SK-N-SH treated with all-trans-retinoic acid at 6 μM for 48 hours (cell line): ENCODE data around the gene ERC1.
"Not testable (repeated sequence)": the region's sequence is repeated elsewhere in the genome, so short reads cannot be mapped to it uniquely, and the experiment has no call there.

ENCODE experiments used
- ATAC-seq: fragments of 200-7000 bp; cut with Tn5 transposase; 3 replicates; pipeline ENCODE4 v1.9.1; 2020; ENCODE audit warnings: mild to moderate bottlenecking, moderate library complexity
- ARNTL ChIP-seq: fragments of 450-650 bp; formaldehyde crosslinking; IDR thresholded peaks from 2 replicates; pipeline ENCODE4 v1.5.0; 2020; ENCODE audit warnings: low read depth, mild to moderate bottlenecking, moderate library complexity, borderline replicate concordance
- BACH2 ChIP-seq: fragments of 250-450 bp; sonication (Bioruptor Pico); IDR thresholded peaks from 2 replicates; pipeline ENCODE4 v1.9.0; 2021; ENCODE audit warnings: mild to moderate bottlenecking, borderline replicate concordance
- CSDC2 ChIP-seq: fragments of 250-450 bp; sonication (Bioruptor Pico); IDR thresholded peaks from 2 replicates; pipeline ENCODE4 v1.5.0; 2020; ENCODE audit warnings: mild to moderate bottlenecking, moderate library complexity
- ESRRG ChIP-seq: fragments of 250-450 bp; sonication (Bioruptor Pico); IDR thresholded peaks from 2 replicates; pipeline ENCODE4 v1.6.1; 2021; ENCODE audit warnings: mild to moderate bottlenecking
- GLIS3 ChIP-seq: fragments of 250-450 bp; sonication (Bioruptor Pico); IDR thresholded peaks from 2 replicates; pipeline ENCODE4 v1.5.0; 2020; ENCODE audit warnings: mild to moderate bottlenecking, moderate library complexity
- ISL1 ChIP-seq: fragments of 250-450 bp; sonication (Bioruptor Pico); IDR thresholded peaks from 2 replicates; pipeline ENCODE4 v2.1.2; 2022; ENCODE audit warnings: mild to moderate bottlenecking, moderate library complexity
- OSR1 ChIP-seq: fragments of 250-450 bp; sonication (Bioruptor Pico); IDR thresholded peaks from 2 replicates; pipeline ENCODE4 v1.8.0; 2022; ENCODE audit warnings: moderate library complexity, mild to moderate bottlenecking, inconsistent platforms
- RARB ChIP-seq: fragments of 250-450 bp; sonication (Bioruptor Pico); IDR thresholded peaks from 2 replicates; pipeline ENCODE4 v1.8.0; 2021; ENCODE audit warnings: mild to moderate bottlenecking, moderate library complexity
- SNAI2 ChIP-seq: fragments of 250-450 bp; sonication (Bioruptor Pico); IDR thresholded peaks from 2 replicates; pipeline ENCODE4 v1.5.0; 2020; ENCODE audit warnings: mild to moderate bottlenecking, moderate library complexity
- TCF4 ChIP-seq: fragments of 250-450 bp; sonication (Bioruptor Pico); IDR thresholded peaks from 2 replicates; pipeline ENCODE4 v1.8.0; 2021; ENCODE audit warnings: mild to moderate bottlenecking, moderate library complexity, borderline replicate concordance
- TOX ChIP-seq: fragments of 250-450 bp; sonication (Bioruptor Pico); IDR thresholded peaks from 2 replicates; pipeline ENCODE4 v1.8.0; 2021; ENCODE audit warnings: mild to moderate bottlenecking, moderate library complexity, borderline replicate concordance
- ZC3H10 ChIP-seq: fragments of 250-450 bp; sonication (Bioruptor Pico); IDR thresholded peaks from 2 replicates; pipeline ENCODE4 v1.5.1; 2021; ENCODE audit warnings: mild to moderate bottlenecking, moderate library complexity
- ZFP3 ChIP-seq: fragments of 250-450 bp; sonication (Bioruptor Pico); IDR thresholded peaks from 2 replicates; pipeline ENCODE4 v1.5.0; 2020; ENCODE audit warnings: mild to moderate bottlenecking, moderate library complexity
- ZNF565 ChIP-seq: fragments of 450-650 bp; formaldehyde crosslinking; conservative IDR thresholded peaks from 2 replicates; pipeline ENCODE4 v1.5.0; 2020; ENCODE audit warnings: low read depth, mild to moderate bottlenecking, moderate library complexity
- ZNF70 ChIP-seq: fragments of 450-650 bp; formaldehyde crosslinking; IDR thresholded peaks from 2 replicates; pipeline ENCODE4 v1.5.0; 2020; ENCODE audit warnings: mild to moderate bottlenecking, moderate library complexity
- TF ChIP-seq, protein P1 (sequence below): fragments of 250-450 bp; sonication (Bioruptor Pico); IDR thresholded peaks from 2 replicates; pipeline ENCODE4 v1.8.0; 2020; ENCODE audit warnings: mild to moderate bottlenecking, moderate library complexity, borderline replicate concordance
- TF ChIP-seq, protein P2 (sequence below): fragments of 250-450 bp; sonication (Bioruptor Pico); IDR thresholded peaks from 2 replicates; pipeline ENCODE4 v1.5.1; 2021; ENCODE audit warnings: mild to moderate bottlenecking, moderate library complexity
- TF ChIP-seq, protein P3 (sequence below): fragments of 250-450 bp; sonication (Bioruptor Pico); IDR thresholded peaks from 2 replicates; pipeline ENCODE4 v1.5.0; 2020; ENCODE audit warnings: mild to moderate bottlenecking, moderate library complexity
- TF ChIP-seq, protein P4 (sequence below): fragments of 250-450 bp; sonication (Bioruptor Pico); IDR thresholded peaks from 2 replicates; pipeline ENCODE4 v1.5.1; 2020; ENCODE audit warnings: low read depth, mild to moderate bottlenecking, moderate library complexity
- TF ChIP-seq, protein P5 (sequence below): fragments of 250-450 bp; sonication (Bioruptor Pico); IDR thresholded peaks from 2 replicates; pipeline ENCODE4 v1.8.0; 2021; ENCODE audit warnings: low read depth, mild to moderate bottlenecking, moderate library complexity, borderline replicate concordance

The ERC1 gene

DNA sequence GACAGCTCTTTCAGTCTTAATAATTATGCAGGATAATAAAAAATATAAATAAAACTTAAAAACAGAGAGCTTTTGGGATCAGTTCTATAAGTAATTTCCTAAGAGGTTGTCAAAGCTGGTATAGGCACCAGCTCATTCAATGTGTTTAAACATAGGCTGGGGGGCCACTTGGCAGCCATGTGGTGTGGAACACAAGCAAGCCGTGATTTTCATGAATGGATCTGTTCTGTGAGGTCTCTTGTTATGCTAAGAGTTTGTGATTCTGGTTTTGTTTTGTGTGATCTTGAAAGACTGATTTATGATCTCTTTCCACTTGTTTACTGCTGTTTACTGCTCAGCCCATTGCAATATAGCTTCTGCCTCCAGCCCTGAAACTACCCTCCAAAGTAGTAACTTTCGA lies 362.4 kb downstream of the ERC1 start:
- TF ChIP-seq, protein P1, sequence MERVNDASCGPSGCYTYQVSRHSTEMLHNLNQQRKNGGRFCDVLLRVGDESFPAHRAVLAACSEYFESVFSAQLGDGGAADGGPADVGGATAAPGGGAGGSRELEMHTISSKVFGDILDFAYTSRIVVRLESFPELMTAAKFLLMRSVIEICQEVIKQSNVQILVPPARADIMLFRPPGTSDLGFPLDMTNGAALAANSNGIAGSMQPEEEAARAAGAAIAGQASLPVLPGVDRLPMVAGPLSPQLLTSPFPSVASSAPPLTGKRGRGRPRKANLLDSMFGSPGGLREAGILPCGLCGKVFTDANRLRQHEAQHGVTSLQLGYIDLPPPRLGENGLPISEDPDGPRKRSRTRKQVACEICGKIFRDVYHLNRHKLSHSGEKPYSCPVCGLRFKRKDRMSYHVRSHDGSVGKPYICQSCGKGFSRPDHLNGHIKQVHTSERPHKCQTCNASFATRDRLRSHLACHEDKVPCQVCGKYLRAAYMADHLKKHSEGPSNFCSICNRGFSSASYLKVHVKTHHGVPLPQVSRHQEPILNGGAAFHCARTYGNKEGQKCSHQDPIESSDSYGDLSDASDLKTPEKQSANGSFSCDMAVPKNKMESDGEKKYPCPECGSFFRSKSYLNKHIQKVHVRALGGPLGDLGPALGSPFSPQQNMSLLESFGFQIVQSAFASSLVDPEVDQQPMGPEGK (CRISPR knock-in tag): no peak
- TF ChIP-seq BACH2 (CRISPR knock-in tag): no peak
- TF ChIP-seq ZC3H10: no peak
- TF ChIP-seq, protein P2, sequence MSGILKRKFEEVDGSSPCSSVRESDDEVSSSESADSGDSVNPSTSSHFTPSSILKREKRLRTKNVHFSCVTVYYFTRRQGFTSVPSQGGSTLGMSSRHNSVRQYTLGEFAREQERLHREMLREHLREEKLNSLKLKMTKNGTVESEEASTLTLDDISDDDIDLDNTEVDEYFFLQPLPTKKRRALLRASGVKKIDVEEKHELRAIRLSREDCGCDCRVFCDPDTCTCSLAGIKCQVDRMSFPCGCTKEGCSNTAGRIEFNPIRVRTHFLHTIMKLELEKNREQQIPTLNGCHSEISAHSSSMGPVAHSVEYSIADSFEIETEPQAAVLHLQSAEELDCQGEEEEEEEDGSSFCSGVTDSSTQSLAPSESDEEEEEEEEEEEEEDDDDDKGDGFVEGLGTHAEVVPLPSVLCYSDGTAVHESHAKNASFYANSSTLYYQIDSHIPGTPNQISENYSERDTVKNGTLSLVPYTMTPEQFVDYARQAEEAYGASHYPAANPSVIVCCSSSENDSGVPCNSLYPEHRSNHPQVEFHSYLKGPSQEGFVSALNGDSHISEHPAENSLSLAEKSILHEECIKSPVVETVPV: no peak
- TF ChIP-seq SNAI2 (CRISPR knock-in tag): no peak
- no peak for TF ChIP-seq ISL1 (CRISPR knock-in tag)
- TF ChIP-seq OSR1 (CRISPR knock-in tag): no peak
- TF ChIP-seq ZNF565: no peak
- no peak for TF ChIP-seq TCF4 (CRISPR knock-in tag)
- no peak for TF ChIP-seq ESRRG (CRISPR knock-in tag)
- TF ChIP-seq, protein P3, sequence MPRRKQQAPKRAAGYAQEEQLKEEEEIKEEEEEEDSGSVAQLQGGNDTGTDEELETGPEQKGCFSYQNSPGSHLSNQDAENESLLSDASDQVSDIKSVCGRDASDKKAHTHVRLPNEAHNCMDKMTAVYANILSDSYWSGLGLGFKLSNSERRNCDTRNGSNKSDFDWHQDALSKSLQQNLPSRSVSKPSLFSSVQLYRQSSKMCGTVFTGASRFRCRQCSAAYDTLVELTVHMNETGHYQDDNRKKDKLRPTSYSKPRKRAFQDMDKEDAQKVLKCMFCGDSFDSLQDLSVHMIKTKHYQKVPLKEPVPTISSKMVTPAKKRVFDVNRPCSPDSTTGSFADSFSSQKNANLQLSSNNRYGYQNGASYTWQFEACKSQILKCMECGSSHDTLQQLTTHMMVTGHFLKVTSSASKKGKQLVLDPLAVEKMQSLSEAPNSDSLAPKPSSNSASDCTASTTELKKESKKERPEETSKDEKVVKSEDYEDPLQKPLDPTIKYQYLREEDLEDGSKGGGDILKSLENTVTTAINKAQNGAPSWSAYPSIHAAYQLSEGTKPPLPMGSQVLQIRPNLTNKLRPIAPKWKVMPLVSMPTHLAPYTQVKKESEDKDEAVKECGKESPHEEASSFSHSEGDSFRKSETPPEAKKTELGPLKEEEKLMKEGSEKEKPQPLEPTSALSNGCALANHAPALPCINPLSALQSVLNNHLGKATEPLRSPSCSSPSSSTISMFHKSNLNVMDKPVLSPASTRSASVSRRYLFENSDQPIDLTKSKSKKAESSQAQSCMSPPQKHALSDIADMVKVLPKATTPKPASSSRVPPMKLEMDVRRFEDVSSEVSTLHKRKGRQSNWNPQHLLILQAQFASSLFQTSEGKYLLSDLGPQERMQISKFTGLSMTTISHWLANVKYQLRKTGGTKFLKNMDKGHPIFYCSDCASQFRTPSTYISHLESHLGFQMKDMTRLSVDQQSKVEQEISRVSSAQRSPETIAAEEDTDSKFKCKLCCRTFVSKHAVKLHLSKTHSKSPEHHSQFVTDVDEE (CRISPR knock-in tag): no peak
- TF ChIP-seq, protein P4, sequence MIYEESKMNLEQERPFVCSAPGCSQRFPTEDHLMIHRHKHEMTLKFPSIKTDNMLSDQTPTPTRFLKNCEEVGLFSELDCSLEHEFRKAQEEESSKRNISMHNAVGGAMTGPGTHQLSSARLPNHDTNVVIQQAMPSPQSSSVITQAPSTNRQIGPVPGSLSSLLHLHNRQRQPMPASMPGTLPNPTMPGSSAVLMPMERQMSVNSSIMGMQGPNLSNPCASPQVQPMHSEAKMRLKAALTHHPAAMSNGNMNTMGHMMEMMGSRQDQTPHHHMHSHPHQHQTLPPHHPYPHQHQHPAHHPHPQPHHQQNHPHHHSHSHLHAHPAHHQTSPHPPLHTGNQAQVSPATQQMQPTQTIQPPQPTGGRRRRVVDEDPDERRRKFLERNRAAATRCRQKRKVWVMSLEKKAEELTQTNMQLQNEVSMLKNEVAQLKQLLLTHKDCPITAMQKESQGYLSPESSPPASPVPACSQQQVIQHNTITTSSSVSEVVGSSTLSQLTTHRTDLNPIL (CRISPR knock-in tag): no peak
- no peak for TF ChIP-seq ZNF70 (CRISPR knock-in tag)
- no peak for TF ChIP-seq RARB
- no peak for TF ChIP-seq ZFP3 (CRISPR knock-in tag)
- TF ChIP-seq, protein P5, sequence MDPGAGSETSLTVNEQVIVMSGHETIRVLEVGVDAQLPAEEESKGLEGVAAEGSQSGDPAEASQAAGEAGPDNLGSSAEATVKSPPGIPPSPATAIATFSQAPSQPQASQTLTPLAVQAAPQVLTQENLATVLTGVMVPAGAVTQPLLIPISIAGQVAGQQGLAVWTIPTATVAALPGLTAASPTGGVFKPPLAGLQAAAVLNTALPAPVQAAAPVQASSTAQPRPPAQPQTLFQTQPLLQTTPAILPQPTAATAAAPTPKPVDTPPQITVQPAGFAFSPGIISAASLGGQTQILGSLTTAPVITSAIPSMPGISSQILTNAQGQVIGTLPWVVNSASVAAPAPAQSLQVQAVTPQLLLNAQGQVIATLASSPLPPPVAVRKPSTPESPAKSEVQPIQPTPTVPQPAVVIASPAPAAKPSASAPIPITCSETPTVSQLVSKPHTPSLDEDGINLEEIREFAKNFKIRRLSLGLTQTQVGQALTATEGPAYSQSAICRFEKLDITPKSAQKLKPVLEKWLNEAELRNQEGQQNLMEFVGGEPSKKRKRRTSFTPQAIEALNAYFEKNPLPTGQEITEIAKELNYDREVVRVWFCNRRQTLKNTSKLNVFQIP (CRISPR knock-in tag): no peak
- TF ChIP-seq CSDC2: no peak
- no peak for TF ChIP-seq GLIS3 (CRISPR knock-in tag)
- no peak for TF ChIP-seq ARNTL (CRISPR knock-in tag)
- no peak for TF ChIP-seq TOX (CRISPR knock-in tag)

DNA sequence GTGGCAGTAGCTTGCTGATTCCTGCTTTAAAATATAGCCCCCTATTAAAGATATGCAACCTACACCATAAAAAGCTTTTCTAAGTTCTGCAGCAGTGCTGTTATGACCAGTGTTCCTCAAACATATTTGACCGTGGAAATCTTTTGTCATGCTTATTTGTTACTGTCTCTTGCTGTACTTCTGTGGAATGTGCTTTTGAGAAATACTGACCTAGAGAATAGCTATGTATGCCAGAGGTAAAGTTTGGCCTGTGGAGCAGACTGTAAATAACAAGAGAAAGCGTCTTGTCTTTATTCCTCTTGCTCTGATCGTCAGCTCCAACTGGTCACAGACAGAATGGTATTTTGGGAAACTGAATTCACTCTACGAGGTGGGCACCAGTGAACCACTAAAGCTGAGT lies 364.4 kb downstream of the ERC1 start:
- no peak for ATAC-seq

More for the DNA sequence above, 362.4 kb downstream of the ERC1 start:
- ATAC-seq: no peak

DNA sequence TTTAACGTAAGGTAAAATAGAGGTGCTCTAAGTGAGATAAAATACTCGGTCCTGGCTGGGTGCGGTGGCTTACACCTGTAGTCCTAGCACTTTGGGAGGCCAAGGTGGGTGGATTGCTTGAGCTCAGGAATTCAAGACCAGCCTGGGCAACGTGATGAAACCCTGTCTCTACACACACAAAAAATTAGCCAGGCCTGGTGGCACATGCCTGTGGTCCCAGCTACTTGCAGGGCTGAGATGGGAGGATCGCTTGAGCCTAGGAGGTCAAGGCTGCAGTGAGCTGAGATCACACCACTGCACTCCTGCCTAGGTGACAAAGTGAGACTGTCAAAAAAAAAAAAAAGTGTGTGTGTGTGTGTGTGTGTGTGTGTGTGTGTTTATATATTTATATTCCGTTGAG lies 364.8 kb downstream of the ERC1 start:
- ATAC-seq: not testable (repeated sequence)

More for the DNA sequence above, 364.4 kb downstream of the ERC1 start:
- 0 out of 2 replicates have a peak, but pooled peaks have one; percentile 6 for TF ChIP-seq ISL1 (CRISPR knock-in tag)
- TF ChIP-seq, protein P4 (CRISPR knock-in tag): no peak
- TF ChIP-seq, all 23 proteins: peak for 1
